ENCODE measurements around the gene SP9. TPM values are rescaled to one million over a fixed set of nuclear protein-coding genes. Genes with fewer than 3 reads are reported as not detected.

Gene SP9
- total RNA-seq, 4 donors from 2014 or later, result not detected

- H3K27ac ChIP-seq, result no peak overlapping the region
- ATAC-seq, result no peak
- 80 to 93% methylated on average over 2 of the region's 2 CpGs for WGBS, 2 donors (ENCODE audit: low coverage in 1 of 2)
- no peaks in the 10 kb centered on the region for H3K9me3 ChIP-seq
- H3K27me3 ChIP-seq, result no peaks in the 10 kb centered on the region
- TF ChIP-seq EP300 (IDR thresholded peaks at IDR 0.05), result no peak
- no peak for TF ChIP-seq POLR2AphosphoS5 (IDR thresholded peaks at IDR 0.05)
- no peak for TF ChIP-seq CTCF (IDR thresholded peaks at IDR 0.05)
- no peak for TF ChIP-seq POLR2A (IDR thresholded peaks at IDR 0.05)
- H3K36me3 ChIP-seq, result peaks cover 8 to 98% of the 10 kb centered on the region in 2 donors
- no peak overlapping the region for H3K4me3 ChIP-seq
- no peaks in the 10 kb centered on the region for H3K4me1 ChIP-seq
These were observed 42.2 kb downstream of the SP9 start for GRCh38 chr2:174376967-174377366.

DNA sequence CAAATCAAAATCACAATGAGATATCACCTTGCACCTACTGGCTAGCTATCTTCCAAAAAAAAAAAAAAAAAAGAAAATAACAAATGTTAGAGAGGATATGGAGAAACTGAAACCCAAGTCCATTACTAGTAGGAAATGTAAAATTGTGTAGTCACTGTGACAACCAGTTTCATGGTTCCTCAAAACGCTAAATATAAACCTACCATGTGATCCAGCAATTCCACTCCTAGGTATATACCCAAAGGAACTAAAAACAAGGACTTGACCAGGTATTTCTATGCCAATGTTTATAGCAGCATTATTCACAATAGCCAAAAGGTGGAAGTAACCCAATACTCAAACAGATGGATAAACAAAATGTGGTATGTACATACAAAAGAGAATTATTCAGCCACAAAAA lies 49.0 kb downstream of the SP9 start:
- no peak overlapping the region for H3K27ac ChIP-seq
- WGBS, 2 donors (ENCODE audit: low coverage in 1 of 2), result 86 to 94% methylated on average over 1 of the region's 1 CpG
- no peaks in the 10 kb centered on the region for H3K9me3 ChIP-seq
- TF ChIP-seq EP300 (IDR thresholded peaks at IDR 0.05) (no peak), POLR2A (IDR thresholded peaks at IDR 0.05) (no peak), POLR2AphosphoS5 (IDR thresholded peaks at IDR 0.05) (no peak), CTCF (IDR thresholded peaks at IDR 0.05) (no peak)
- no peaks in the 10 kb centered on the region for H3K27me3 ChIP-seq
- no peak overlapping the region for H3K4me3 ChIP-seq
- no peak for ATAC-seq
- H3K4me1 ChIP-seq, result peaks cover 0 to 6% (median 0%) of the 10 kb centered on the region in 3 donors
- H3K36me3 ChIP-seq, result peaks cover 8 to 74% of the 10 kb centered on the region in 2 donors

- Histone ChIP-seq H3K9me3 (no peaks in the 10 kb centered on the region), H3K27me3 (no peaks in the 10 kb centered on the region), H3K4me3 (no peak overlapping the region), H3K4me1 (peaks cover 0 to 15% (median 0%) of the 10 kb centered on the region in 3 donors), H3K36me3 (peaks cover 3 to 74% of the 10 kb centered on the region in 2 donors), H3K27ac (no peak overlapping the region)
- no peak for ATAC-seq
- 83 to 86% methylated on average over 2 to 3 of the region's 3 CpGs for WGBS, 2 donors (ENCODE audit: low coverage in 1 of 2)
- TF ChIP-seq EP300 (IDR thresholded peaks at IDR 0.05) (no peak), POLR2A (IDR thresholded peaks at IDR 0.05) (no peak), CTCF (IDR thresholded peaks at IDR 0.05) (no peak), POLR2AphosphoS5 (IDR thresholded peaks at IDR 0.05) (no peak)
These were observed 50.4 kb downstream of the SP9 start for GRCh38 chr2:174385201-174385600.

Other genes with a start within 250 kb of the SP9 start
- gene OLA1, start 86.4 kb upstream of the SP9 start, total RNA-seq, result 10 to 100 TPM; 57.1 to 90.4 (median 72.1) TPM
- 10 to 100 TPM; 22.2 to 30.4 (median 26.8) TPM for gene SCRN3, start 60.8 kb downstream of the SP9 start, total RNA-seq
- 10 to 100 TPM; 18.0 to 45.9 (median 32.2) TPM for gene GPR155, start 152.1 kb downstream of the SP9 start, total RNA-seq

Measured in gastroesophageal sphincter (tissue), 4 donors.